Activated CD8-positive, alpha-beta memory T cell treated with anti-CD3 and anti-CD28 coated beads, Interleukin-2, amount 50 U/mL, for 24 hours (primary cell): ENCODE results near the gene RINL.
A peak's percentile ranks its signal among the peaks of the same experiment; 100 is the strongest.
"Not testable (repeated sequence)": the region's sequence is repeated elsewhere in the genome, so short reads cannot be mapped to it uniquely, and the experiment has no call there.

Experiments
- DNase-seq: peaks from one replicate; pipeline ENCODE4 v3.0.0-alpha.2; 2020; ENCODE audit errors: extremely low read depth

The RINL gene

GRCh38 chr19:38875656-38876395, 2.2 kb downstream of the RINL start:
- DNase-seq, result no peak

- not testable (repeated sequence) for DNase-seq
These were observed 4.7 kb downstream of the RINL start for GRCh38 chr19:38873400-38873799.

DNA sequence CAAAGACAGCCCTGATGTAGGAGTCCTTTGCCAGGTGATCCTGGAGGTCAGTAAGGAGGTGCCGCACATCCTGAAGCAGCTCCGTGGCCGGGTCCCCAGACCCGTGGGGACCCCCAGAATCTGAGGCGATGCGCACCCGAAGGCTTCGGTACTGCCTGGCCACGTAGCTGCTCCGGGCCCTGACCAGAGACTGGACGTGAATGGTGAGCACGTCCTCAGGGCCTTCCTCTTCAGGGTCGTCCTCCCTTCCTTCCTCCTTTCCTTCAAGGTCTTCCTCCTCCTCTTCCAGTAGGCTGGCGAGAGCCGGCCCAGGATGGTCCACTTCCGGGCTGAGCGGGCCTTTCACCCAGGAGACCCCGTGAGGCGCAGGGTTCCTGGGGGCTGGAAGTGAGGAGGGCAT, 7.5 kb downstream of the RINL start:
- no peak for DNase-seq

- DNase-seq, result peak; percentile 77
These were observed 8.1 kb downstream of the RINL start for GRCh38 chr19:38869836-38870607.

GRCh38 chr19:38869160-38869835, 8.8 kb downstream of the RINL start:
- DNase-seq, result no peak

DNA sequence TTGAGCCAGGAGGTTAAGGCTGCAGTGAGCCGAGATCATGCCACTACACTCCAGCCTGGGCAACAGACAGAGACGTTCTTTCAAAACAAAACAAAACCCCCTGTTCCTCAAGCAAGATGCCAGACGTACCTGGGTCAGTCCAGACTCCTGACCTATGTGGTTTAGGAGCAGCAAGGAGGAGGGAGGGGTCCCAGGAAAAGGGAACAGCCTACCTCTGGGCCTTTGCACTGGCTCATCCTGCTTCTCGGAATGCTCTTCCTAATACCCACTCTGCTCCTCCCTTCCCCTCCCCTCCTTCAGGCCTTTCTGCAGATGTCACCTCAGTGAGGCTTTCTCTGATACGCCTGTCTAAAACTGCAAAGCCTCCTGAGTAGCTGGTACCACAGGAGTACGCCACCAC, 9.5 kb downstream of the RINL start:
- DNase-seq, result no peak

DNA sequence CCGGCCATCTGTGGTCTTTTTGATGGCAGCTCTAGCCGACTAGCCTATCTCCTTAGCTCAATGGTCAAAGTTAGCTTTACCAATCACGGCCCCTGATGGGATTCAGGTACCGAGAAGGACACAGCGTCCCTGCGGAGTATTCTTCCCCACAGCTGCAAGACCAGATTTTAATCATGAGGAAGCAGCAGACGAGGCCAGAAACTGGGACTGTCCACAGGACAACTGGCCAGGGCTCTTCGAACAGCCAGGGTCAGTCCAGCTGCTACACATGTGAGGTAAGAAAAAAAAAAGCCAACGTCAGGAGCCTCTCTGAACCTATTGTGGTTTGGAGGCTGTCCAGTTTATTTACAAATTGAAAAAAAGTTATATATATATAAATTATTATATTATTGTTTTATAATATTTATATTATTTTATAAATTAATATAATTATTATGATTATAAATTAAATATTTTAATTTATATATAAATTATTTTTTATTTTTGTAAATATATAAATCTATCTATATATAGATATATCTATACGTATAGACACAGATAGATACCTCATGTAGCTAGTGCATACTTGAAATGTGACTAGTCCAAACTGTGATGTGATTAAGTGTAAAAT, 10.8 kb downstream of the RINL start:
- DNase-seq, result no peak

- no peak for DNase-seq
These were observed 15.6 kb downstream of the RINL start for GRCh38 chr19:38862321-38863059.

DNA sequence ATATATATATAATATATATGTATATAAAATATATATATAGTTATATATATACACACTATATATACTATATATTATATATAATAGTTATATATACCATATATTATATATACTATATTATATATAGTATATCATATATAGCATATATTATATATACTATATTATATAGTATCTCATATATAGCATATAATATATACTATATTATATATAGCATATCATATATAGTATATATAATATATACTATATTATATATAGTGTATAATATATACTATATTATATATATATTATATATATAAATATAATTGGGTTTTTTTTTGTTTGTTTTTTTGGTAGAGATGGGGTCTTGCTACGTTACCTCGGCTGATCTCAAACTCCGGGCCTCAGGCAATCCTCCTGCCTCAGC, 16.7 kb downstream of the RINL start:
- DNase-seq, result no peak

GRCh38 chr19:38859631-38860204, 18.4 kb downstream of the RINL start:
- DNase-seq, result not testable (repeated sequence)

DNA sequence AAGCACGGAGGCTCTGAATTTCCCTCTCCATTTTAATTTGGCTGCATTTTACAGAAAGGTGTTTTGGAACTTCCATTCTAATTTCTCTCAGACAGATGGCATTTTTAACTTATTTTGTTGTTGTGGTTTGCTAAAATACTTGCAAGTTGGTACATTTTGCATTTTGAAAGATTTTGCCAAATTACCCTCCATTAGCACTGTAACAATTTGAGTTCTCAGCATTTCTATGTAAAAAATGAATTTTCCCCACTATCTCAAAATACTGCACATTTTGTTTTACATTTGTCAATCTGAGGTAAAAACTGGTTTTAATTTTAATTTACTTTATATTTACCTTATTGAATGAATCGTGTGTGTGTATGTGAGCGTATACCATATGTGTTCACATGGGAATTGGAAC, 21.3 kb downstream of the RINL start:
- DNase-seq, result no peak

DNA sequence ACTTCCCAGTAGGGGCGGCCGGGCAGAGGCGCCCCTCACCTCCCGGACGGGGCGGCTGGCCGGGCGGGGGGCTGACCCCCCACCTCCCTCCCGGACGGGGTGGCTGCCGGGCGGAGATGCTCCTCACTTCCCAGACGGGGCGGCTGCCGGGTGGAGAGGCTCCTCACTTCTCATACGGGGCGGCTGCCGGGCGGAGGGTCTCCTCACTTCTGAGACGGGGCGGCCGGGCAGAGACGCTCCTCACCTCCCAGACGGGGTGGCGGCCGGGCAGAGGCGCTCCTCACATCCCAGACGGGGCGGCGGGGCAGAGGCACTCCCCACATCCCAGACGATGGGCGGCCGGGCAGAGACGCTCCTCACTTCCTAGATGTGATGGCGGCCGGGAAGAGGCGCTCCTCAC, 22.3 kb downstream of the RINL start:
- DNase-seq, result not testable (repeated sequence)

GRCh38 chr19:38854961-38855360, 23.1 kb downstream of the RINL start:
- not testable (repeated sequence) for DNase-seq

DNA sequence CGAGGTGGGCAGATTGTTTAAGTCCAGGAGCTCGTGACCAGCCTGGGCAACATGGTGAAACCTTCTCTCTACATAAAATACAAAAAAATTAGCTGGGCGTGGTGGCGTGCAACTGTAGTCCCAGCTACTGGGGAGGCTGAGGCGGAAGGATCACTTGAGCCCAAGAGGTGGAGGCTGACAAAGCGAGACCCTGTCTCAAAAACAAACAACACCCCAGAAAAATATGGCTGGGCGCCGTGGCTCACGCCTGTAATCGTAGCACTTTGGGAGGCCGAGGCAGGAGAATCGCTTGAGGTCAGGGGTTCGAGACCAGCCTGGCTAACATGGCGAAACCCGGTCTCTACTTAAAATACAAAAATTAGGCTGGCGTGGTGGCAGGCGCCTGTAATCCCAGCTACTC, 24.9 kb downstream of the RINL start:
- DNase-seq, result no peak

GRCh38 chr19:38852231-38853044, 25.6 kb downstream of the RINL start:
- peak; percentile 37 for DNase-seq

DNA sequence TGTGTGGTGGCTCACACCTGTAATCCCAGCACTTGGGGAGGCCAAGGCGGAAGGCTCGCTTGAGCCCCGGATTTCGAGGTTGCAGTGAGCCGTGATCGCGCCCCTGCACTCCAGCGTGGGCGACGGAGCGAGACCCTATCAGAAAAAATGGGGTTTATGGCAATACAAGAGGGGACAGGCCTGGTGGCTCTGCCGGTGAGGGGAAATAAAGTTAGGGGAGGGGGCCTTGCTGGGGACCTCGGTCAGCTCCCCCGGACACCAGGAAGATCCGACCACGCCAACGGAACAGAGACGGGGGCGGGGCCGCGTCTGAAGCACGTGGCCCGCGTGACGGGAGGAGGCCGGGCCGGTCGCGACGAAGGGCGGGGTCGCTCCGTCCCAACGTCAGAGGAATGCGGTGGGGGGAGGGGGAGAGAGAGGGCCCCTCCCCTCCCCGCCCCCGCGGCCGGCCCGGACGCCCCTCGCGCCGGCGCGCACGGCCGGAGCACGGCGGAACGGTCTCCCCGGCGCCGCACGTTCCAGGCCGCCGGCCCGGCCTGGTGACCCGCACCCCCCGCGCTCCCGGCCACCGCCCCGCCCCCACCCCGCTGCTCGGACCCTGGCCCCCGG, 26.3 kb downstream of the RINL start:
- DNase-seq, result peak; percentile 67

DNA sequence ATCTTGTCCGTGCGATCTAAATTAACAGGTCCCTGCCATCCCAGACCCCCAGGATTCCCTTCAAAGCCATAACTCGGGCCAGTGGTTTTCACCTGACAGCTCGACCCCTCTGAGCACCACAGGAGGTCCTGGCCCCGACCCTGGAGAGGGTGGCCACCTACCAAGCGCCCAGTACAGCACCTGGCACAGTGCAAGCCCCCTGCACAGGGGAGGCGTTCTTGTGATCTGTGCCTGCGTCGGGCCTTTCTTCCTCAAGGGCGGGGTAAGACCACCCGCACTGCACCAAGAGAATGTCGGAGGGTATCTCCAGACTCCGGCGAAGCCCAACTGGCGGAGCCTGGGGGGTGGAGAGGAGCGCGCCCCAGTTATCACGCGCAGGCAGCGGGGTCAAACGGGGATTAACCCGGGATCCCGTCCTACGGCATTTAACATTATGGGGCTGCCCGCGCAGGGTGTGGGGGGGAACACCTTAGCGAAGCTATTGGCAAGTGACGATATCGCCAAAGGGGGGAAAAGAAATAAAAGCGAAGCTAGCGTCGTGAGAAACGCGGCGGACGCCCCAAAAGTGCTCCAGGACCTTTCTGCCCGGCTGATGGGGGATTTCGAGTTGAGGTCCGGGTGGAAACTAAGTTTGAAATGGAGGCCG, 27.0 kb downstream of the RINL start:
- no peak for DNase-seq

GRCh38 chr19:38850436-38850975, 27.6 kb downstream of the RINL start:
- DNase-seq, result peak; percentile 99

GRCh38 chr19:38849860-38850435, 28.1 kb downstream of the RINL start, which contains the start of gene HNRNPL:
Gene HNRNPL (minus strand): TSS chr19:38849986. CDS start chr19:38849966, 20 bp downstream.
- peak; percentile 99 for DNase-seq
